ENCODE data around the gene CTNNA2. TPM values are rescaled to one million over a fixed set of nuclear protein-coding genes. Genes with fewer than 3 reads are reported as not detected.

Gene CTNNA2
- total RNA-seq, 1 experiment from 2014 or later: 0.54 TPM

GRCh38 chr2:79554899-79555298 lies 42.0 kb downstream of the CTNNA2 start:
- TF ChIP-seq SIN3A (IDR thresholded peaks at IDR 0.05; ENCODE audit: borderline replicate concordance, insufficient read depth, low read depth, low read length) (no peak), CTCF (IDR thresholded peaks at IDR 0.05) (no peak), POLR2AphosphoS5 (IDR thresholded peaks at IDR 0.05; ENCODE audit: low read depth, low read length) (no peak), REST (IDR thresholded peaks at IDR 0.05; ENCODE audit: insufficient read depth in 1 of 2, low read depth in 2 of 2, low read length in 1 of 2) (no peak), TCF7L2 (IDR thresholded peaks at IDR 0.05; ENCODE audit: low read depth, low read length) (no peak)
- H3K9me3 ChIP-seq (ENCODE audit: control insufficient read depth, insufficient read depth, low read depth, low read length): peaks cover 17% of the 10 kb centered on the region
- in situ Hi-C loops (cut with HindIII; ENCODE audit: low pct_unique_long_range_greater_than_20kb, low sequenced_read_pairs): no loop called here
- no TSS peak for BruUV-seq (replicated peaks)
- H3K4me3 ChIP-seq (ENCODE audit: low read depth in 2 of 2, low read length in 2 of 2): no peak overlapping the region
- no peak overlapping the region for H3K27ac ChIP-seq (ENCODE audit: low read length)
- intact Hi-C loops (cut with micrococcal nuclease; ENCODE audit: unreplicated experiment): no loop called here
- H3K36me3 ChIP-seq (ENCODE audit: control insufficient read depth, insufficient read depth, low read length): no peaks in the 10 kb centered on the region
- no peak for DNase-seq (ENCODE audit: low read depth, low spot score)
- CTCF ChIA-PET: no interaction called here
- H3K4me1 ChIP-seq (ENCODE audit: control insufficient read depth, insufficient read depth, low read length): no peaks in the 10 kb centered on the region
- no peak for ATAC-seq
- POLR2A ChIA-PET: no interaction called here
- H3K27me3 ChIP-seq (ENCODE audit: control insufficient read depth, insufficient read depth, low read length): no peaks in the 10 kb centered on the region

- ATAC-seq (no peak), DNase-seq (ENCODE audit: low read depth, low spot score) (no peak)
- Histone ChIP-seq H3K4me1 (ENCODE audit: control insufficient read depth, insufficient read depth, low read length) (no peaks in the 10 kb centered on the region), H3K27ac (ENCODE audit: low read length) (no peak overlapping the region), H3K36me3 (ENCODE audit: control insufficient read depth, insufficient read depth, low read length) (no peaks in the 10 kb centered on the region), H3K9me3 (ENCODE audit: control insufficient read depth, insufficient read depth, low read depth, low read length) (peaks cover 3% of the 10 kb centered on the region; the same call in 1 of the 2 replicates), H3K27me3 (ENCODE audit: control insufficient read depth, insufficient read depth, low read length) (no peaks in the 10 kb centered on the region), H3K4me3 (ENCODE audit: low read depth in 2 of 2, low read length in 2 of 2) (no peak overlapping the region)
- CTCF ChIA-PET: no interaction called here
- no TSS peak for BruUV-seq (replicated peaks)
- intact Hi-C loops (cut with micrococcal nuclease; ENCODE audit: unreplicated experiment) (no loop called here), in situ Hi-C loops (cut with HindIII; ENCODE audit: low pct_unique_long_range_greater_than_20kb, low sequenced_read_pairs) (no loop called here)
- POLR2A ChIA-PET: no interaction called here
- TF ChIP-seq SIN3A (IDR thresholded peaks at IDR 0.05; ENCODE audit: borderline replicate concordance, insufficient read depth, low read depth, low read length): no peak
These were observed 51.2 kb downstream of the CTNNA2 start for GRCh38 chr2:79564065-79564464.

GRCh38 chr2:79569048-79569447 lies 56.2 kb downstream of the CTNNA2 start:
- Histone ChIP-seq H3K36me3 (ENCODE audit: control insufficient read depth, insufficient read depth, low read length) (no peaks in the 10 kb centered on the region), H3K4me3 (ENCODE audit: low read depth in 2 of 2, low read length in 2 of 2) (no peak overlapping the region), H3K27me3 (ENCODE audit: control insufficient read depth, insufficient read depth, low read length) (no peaks in the 10 kb centered on the region), H3K4me1 (ENCODE audit: control insufficient read depth, insufficient read depth, low read length) (no peaks in the 10 kb centered on the region), H3K9me3 (ENCODE audit: control insufficient read depth, insufficient read depth, low read depth, low read length) (no peaks in the 10 kb centered on the region; the same call in 1 of the 2 replicates), H3K27ac (ENCODE audit: low read length) (no peak overlapping the region)
- BruUV-seq (replicated peaks): no TSS peak
- TF ChIP-seq REST (IDR thresholded peaks at IDR 0.05; ENCODE audit: insufficient read depth in 1 of 2, low read depth in 2 of 2, low read length in 1 of 2): no peak
- DNase-seq (ENCODE audit: low read depth, low spot score): no peak
- ChIA-PET CTCF (interaction anchor here (0.5 kb wide), 1 partner anchor 327 kb away, joined by 3 read pairs; no protein-coding TSS in a partner anchor), POLR2A (no interaction called here)
- in situ Hi-C loops (cut with HindIII; ENCODE audit: low pct_unique_long_range_greater_than_20kb, low sequenced_read_pairs): no loop called here
- intact Hi-C loops (cut with micrococcal nuclease; ENCODE audit: unreplicated experiment): no loop called here
- ATAC-seq: no peak

Data from Panc1 (cell line).